GM10266 (cell line): Measurements from ENCODE around the gene GFRA3.
A peak's percentile ranks its signal among the peaks of the same experiment; 100 is the strongest.

ENCODE experiments used
- DNase-seq: peaks from one replicate; pipeline ENCODE4 v3.0.0; 2012; ENCODE audit errors: extremely low spot score
- TF ChIP-seq, protein P1 (sequence below): IDR thresholded peaks from 2 replicates; pipeline ENCODE4 v1.5.1; 2012; ENCODE audit warnings: mild to moderate bottlenecking, low read depth; ENCODE audit not compliant: control insufficient read depth, insufficient read depth; ENCODE audit errors: missing control alignments

Gene GFRA3

DNA sequence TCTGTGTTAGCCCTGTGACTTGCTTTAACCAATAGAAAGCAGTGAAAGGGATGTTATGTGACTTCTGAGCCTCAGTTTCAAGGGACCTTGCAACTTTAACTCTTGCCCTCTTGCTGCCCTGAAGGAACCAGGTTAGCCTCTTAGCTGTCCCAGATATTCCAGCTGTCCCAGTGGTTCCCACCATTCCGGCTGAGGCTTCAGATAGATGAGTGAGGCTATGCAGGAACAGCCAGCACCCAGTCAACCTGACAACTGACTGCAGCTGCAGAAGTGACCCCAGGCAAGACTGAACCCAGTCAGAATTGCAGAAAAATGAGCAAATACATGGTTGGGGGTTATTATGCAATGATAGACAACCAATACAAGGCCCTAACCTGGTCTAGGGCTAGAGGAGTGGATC is 50.9 kb downstream of the GFRA3 start:
- TF ChIP-seq, protein P1, sequence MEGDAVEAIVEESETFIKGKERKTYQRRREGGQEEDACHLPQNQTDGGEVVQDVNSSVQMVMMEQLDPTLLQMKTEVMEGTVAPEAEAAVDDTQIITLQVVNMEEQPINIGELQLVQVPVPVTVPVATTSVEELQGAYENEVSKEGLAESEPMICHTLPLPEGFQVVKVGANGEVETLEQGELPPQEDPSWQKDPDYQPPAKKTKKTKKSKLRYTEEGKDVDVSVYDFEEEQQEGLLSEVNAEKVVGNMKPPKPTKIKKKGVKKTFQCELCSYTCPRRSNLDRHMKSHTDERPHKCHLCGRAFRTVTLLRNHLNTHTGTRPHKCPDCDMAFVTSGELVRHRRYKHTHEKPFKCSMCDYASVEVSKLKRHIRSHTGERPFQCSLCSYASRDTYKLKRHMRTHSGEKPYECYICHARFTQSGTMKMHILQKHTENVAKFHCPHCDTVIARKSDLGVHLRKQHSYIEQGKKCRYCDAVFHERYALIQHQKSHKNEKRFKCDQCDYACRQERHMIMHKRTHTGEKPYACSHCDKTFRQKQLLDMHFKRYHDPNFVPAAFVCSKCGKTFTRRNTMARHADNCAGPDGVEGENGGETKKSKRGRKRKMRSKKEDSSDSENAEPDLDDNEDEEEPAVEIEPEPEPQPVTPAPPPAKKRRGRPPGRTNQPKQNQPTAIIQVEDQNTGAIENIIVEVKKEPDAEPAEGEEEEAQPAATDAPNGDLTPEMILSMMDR = no peak
- DNase-seq = no peak

- TF ChIP-seq, protein P1 = no peak
- no peak for DNase-seq
These were observed 57.6 kb downstream of the GFRA3 start for GRCh38 chr5:138216799-138217198.

DNA sequence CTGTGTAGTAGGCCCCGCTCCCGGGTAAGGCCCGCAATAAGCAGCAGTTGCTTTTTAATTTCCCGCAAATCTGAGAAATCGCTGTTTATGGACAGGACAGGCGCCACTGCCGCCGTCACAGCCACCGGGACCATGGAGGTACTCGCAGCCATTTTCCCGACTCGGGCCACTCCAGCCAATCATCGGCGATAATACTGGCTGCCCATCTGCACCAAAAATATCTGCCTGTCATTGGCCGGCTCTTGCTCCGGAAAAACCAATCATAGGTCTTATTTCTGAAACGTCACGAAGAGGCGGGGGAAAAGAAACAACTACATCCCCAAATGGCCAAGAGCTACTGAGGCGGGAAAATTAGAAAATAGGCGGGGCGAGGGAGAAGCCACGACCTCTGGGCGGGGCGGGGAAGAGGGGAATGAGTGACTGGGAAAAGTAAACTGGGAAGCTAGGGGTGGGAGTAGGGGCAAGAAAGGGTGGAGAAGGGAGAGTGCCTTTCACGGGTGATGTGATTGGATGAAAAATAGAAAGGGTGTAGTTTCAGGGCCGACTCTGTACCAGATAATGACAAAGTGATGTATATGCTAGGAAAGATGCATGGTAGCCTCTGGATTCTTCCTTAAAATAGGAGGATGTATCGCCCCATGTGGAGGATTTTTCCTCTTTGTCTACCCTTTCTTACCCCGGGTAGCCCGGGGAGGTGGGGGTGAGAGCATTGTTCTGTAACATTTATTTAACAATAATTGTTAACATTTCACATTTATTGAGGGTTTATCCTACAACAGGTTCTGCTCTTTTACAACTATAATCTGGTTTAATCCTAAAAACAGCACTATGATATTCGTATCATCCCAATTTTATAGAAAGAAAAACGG is 61.0 kb downstream of the GFRA3 start, which contains the start of gene CDC23:
Gene CDC23, minus strand, starts transcription at position 163 of the 869 bp plus-strand sequence. Its CDS starts 11 bp downstream, at position 152.
- TF ChIP-seq, protein P1 = no peak
- peak; percentile 95 for DNase-seq

- DNase-seq = no peak
- TF ChIP-seq, protein P1 = no peak
These were observed 61.6 kb downstream of the GFRA3 start for GRCh38 chr5:138212828-138213160.

DNA sequence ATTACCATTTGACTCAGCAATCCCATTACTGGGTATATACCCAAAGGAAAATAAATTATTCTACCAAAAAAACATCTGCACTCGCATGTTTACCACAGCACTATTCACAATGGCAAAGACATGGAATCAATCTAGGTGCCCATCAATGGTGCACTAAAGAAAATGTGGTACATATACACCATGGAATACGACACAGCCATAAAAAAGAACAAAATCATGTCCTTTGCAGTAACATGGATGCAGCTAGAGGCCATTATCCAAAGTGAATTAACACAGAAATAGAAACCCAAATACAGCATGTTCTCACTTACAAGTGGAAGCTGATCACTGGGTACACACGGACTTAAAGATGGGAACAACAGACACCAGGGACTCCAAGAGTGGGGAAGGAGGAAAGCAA is 63.4 kb downstream of the GFRA3 start:
- no peak for DNase-seq
- TF ChIP-seq, protein P1 = no peak
